SKM-1 (cell line): ENCODE measurements around the gene EXOC4.

Source experiments
- DNase-seq: peaks from one replicate; lab custom pipeline; 2025; ENCODE audit not compliant: unreplicated experiment; lab: John Stamatoyannopoulos, UW

The EXOC4 gene

DNA sequence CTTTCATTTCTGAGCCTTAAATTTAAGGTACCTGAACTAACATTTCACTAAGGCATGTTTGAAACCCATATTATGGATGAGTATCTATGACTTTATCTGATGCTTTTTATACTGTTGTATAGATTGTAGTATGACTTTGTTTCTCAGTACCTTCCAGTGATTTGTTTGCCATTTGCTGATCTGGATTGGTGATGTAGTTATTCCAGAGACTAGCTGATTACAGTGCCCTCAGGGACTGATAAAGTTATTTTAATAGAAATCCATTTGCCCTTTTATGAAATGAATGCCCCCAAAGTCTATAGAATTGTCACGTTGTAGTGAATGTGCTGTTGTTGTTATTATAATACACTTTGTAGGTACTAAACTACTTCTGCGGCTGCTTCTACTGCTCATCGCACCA, 488.8 kb downstream of the EXOC4 start:
- DNase-seq = no peak

DNA sequence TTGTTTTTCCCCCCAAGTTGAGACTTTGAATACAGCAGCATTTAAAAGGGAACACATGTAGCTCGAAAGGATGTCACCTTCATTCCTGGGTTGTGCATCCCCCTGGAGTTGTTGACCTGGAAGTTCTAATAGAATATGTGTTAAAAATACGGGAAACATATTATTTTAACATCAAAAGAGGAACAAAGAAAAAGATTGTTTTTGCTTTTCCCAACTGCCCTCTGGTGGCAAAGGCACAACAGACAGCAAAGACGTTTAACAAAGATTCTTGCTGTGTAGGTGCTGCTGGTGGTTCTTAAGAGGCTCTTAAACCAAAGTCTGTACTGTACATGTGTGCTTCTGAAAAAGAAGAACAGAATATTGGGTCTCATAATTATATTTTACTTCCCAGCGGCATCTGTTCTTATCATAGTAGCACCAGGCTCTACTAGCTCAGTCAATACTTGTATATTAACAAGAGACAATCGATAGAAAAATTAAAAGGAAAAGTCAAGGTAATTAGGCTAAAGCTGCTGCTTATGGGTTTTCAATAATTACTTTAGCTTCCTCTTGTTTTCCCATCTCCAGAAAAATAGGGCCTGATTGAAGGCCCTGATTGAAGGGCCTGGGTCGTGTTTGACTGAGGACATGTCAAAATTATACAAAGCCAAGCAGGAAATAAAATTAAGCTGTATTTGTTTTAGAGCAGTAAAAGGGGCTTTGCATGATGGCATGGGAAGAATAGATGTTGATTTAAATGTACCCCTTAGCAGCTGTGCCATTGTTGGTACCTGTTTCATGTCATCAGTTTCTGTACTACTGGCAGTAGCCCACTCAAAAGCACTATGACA, 490.0 kb downstream of the EXOC4 start:
- DNase-seq = peak; percentile 22

DNA sequence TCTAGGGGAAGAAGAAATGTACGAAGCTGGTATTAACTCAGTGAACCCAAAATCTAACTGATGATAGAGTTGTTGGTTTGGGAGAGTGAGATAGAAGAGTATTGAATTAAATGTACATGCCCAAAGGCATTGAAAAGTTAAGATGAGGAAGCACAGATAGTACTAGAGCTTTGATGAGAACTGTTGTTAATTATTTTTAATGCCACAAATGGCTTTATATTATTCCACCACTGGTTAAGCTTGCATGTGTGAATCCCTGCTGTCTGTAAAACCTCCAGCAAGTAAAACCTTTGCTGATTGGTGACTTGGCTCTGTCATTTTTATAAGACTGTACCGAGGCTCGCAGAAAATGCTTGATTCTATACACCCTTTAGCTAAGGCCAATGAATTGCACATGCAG, 491.6 kb downstream of the EXOC4 start:
- no peak for DNase-seq

DNA sequence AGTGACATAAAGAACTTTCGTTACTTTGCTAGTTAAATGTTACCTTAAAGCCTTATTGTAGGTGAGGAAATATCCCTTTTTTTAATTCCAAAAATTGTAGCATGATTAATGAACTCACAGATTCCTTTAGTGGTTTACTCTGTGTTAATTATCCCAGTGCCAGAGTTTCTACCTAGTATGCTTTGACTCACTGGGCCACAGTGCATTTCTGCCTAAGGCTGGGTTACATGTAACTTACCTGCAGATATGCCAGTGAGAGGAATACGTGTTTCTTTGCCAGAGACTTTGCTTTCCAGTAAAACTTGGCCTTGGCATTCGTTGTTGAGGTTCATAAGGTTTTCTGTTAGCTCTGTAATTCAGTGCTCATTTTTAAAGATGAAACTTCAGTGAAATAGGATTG, 493.4 kb downstream of the EXOC4 start:
- no peak for DNase-seq

DNA sequence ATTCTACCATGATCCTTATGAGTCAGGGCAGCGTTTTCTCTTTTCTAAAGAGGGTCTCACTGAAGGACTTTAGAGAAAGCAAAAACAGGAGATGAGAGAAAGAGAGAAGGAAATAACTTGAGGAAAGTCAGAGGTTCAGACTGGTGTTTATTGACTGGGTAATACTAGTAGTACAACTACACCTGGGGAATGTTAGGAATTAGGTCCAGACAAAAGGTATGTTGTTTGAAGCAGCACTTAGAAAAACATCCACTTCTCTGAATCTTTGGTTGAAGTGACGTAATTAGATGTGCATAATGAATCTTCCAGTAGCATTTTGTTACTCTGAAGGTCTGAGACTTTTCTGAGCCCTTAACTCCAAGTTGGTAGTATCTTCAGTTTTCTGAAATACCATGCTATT, 494.0 kb downstream of the EXOC4 start:
- DNase-seq = no peak

DNA sequence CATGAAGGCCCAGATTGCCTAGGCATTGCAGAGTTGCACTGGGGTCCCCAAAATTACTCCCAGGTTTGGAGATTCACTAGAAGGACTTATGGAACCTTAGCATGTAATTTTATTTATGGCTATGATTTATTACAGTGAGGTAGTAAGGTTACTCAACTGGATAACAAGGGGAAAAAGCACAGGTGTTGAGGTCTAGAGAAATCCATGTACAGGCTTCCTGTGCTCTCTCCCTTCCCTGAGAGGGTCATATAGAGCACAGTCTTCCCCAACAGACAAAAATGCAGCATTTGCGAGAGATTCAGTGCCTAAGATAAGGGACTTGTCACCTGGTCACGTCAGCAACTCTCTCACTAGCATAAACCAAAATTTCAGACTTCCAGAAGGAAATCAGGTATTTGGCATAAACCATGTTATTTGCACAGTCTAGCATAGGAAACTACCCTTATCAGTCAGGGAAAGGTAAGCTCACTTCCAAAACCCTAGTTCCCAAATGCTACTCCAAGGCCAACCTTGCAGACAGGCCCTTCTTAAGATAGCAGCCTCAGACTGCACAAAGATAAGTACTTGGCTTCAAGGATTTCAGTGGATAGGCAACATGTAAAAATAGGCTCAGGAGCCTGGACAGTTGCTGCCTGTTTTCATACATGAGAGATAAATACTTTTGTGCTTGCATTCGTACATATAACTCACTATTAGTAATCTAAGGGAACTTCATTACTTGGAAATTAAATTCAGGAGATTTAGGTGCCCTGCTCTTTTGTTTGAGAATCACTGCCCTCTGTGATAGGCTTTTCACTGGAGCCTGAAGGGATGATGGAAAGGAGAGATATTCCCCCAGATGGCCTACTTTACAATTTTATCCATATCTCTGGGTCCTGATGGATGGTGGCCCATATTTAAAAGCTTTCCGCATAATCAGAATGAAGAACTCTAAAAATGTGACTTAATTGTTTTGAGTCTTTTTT, 495.8 kb downstream of the EXOC4 start:
- DNase-seq = no peak

DNA sequence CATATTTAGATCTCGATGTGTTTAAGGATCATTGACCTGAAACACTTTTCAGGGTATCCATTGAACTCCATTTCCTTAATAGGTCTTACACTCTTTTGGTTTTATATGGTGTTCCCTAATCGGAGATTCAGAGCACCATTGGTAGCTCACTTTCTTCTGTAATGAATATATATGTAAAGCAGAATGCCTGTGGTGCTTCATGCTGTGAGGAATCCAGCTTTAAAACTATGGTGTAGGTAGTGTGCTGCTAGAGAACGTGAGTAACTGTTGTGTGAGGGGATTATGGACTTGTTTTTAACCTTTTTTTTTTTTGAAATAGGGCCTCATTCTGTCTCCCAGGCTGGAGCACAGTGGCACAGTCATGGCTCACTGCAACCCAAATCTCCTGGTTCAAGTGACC, 497.4 kb downstream of the EXOC4 start:
- no peak for DNase-seq

DNA sequence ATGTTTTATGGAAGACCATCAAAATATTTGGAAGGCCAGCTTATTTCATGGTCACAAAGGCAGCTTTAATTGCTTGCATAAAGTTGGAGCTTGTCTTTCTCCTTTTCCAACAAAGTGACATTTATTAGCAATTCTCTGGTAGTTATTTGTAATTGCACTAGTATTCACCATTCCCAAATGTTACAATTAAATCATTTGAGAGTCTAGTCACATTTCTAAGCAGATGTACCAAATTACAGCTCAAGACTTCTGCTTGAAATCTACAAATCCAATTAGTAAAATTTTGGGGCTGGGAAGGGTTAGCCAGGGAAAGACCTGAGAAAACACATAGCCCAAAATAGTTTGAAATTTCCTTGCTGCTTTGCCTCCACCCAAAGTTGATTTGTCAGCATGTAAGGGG, 498.2 kb downstream of the EXOC4 start:
- no peak for DNase-seq

DNA sequence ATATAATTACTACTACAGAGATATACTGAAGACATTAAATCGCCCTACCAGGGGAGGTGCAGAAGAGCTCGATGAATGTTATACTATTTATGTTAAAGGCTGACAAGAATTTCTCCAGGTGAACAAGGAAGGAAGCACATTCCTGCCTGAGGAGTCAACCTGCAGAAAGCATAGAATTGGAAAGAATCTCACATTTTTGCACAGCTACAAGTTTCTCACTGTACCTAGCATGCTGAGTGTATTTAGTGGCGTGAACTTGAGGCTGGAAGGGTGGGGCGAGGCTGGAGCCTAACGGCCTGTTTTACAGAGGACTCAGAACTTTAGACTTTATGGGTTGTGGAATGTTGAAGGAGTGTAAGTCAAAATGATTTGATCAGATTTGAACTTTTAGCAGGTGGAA, 500.6 kb downstream of the EXOC4 start:
- DNase-seq = no peak

DNA sequence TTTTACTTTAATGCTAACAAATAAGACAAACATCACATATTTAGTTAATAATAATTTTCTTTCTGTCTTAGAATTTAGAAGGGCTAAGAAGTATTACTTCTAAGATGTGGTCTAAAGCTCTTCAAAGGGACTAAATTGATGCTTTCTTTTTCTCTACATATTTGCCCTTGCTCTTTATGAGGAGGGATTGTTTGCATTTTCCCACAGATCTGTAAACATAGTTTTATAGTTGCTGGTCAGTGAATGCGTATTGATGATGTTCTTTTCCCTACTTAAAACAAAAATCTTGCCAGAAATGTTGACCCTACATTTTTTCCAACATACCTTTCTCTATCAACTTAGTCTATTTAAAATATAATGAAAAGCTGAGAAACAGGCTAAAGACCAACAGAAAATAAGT, 501.8 kb downstream of the EXOC4 start:
- no peak for DNase-seq

DNA sequence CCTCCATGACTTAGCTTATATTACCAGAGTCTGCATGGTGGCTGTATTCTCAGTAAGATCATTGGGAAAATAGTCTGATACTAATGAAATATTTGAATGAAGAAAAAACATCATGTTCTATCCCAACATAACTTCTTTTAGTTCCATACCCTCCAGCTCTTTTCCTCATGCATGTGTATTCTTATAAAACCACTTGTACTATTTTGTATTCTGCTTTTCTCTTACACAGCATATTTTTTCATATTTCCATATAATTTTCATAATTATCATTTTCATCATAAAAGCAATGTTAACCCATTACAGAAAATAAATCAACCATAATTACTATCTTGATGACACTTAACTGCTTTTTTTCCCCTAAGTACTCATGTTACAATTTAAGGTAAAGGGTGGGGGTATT, 503.0 kb downstream of the EXOC4 start:
- DNase-seq = no peak

DNA sequence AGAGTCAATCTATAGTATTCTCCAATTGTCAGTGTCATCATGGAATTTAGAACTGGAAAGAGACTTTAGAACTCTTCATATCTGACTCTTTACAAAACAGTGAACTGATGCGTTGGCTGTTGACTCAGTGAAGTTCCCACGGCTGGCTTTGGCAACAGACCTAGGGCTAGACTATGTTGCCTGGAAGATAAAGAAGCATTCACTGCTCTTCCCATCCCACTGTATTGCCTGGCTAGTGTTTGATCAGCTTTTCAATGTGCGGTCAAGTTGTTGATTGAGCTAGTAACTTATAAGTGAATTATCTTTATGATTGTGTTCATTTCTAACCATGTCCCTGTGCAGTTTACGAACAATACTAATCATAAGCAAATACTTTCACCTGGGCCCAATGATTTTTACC, 508.6 kb downstream of the EXOC4 start:
- no peak for DNase-seq

DNA sequence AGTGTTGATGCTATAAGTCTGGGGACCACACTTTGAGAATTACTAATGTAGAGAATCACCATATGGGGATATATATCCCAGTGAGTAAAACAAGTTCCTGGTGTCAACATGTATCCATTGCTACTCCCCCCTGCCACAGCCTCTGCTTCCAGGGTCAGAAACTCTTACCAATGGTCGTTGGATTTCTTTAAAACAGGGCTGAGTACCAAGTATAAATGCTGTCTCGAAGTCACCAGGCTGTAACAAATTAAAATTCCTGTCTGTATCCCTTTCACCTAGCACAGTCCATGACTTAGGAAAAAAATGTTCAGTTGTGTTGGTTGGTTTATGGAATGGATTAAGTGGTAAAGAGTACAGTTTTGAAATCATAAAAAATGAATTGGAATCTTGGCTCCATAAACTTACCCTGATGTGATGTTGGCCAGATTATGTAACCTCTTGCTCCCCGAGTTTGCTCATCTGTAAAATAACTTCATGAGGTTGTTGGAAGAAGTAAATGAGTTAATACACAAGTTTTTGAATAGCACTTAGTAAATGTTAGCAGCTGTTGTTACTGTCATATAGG, 510.3 kb downstream of the EXOC4 start:
- DNase-seq = no peak

DNA sequence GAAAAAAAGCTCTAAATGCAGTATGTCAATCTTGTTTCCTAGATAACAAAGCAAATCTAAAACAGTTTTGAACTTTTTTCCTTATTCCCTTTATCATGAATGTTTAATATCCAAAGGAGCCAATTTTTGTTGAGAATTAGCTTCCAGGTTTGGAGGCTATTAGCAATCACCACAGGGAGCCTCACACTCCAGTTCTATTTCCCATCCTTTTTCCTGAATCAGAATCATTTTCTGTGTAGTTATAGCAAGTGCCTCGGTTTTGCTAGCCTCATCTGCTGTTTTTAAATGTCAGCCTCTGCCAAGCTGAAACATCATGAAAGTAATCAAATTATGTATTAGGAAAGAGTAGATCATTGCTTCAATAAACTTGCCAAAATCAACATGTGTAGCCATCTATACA, 516.8 kb downstream of the EXOC4 start:
- DNase-seq = no peak

DNA sequence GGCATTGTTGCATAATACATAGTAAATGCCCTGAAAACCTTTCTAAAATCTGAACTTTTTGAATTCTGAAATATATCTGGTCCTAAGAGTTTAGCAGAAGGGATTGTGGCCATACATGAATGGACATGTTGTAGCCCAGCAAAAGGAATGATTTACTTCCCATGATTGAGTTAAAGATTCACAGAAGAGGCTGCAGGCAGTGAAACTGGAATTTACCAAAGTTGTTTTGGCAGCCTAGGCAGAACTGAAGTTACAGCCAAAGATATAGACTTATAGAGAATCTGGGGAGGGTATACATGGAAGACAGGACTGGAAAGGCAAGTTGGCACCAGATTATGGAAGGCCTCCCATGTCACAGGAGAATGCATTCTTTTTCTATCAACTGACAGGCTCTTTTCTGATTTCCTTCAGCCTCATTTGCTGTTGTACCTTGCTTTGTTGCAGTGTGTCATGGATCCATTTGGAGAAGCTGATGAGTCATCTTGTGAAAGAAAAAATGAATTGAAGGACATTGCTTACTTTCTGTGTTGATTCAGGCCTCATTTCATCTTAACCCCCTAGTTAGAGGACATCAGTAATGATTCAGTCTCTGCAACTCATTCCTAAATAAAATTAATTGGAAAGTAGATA, 518.1 kb downstream of the EXOC4 start:
- DNase-seq = no peak

DNA sequence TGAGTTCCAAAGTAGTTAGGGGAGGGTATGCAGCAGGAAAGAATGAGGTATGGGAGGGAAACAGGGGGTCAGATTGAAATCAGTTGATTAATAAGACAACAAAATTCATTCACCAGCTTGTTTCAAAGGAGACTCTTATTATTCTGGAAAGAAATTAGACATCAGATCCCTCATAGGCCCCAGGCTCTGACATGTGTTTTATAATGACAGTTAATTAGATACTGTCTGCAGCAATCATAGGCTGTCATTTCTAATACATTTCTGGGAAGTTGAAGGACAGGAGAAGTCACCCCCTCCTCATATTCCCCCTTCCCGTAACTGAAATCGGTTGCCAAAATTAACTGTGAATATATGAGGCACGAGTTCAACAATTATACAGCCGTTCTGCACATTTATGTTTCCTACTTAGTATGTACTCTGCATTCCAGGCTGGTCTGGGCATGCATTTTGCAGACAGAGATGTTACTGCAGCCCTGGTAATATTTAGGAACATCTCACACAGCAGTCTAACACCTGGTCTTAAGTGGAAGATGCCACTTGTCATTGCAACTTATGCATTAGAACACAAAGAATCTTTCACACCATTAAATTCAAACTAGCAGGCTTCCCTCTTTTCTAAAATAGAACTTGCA, 519.0 kb downstream of the EXOC4 start:
- no peak for DNase-seq

DNA sequence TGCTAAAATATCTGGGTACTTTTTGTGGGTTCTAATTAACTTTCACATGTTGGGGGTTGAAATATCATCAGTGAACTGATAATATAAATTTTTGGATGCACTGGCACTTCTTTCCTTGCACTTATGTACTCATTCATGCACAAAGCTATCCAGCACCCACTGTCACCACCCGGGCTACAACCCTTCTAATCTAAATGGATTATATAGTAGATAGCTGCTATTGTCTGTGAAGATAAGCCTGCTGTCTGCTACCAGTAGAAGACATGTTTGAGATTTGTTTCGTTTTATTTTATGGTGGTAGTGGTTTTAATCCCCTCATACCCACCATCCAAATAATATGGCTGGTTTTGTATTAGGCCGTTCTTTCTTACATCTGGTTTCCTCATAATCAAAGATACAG, 520.7 kb downstream of the EXOC4 start:
- DNase-seq = no peak

DNA sequence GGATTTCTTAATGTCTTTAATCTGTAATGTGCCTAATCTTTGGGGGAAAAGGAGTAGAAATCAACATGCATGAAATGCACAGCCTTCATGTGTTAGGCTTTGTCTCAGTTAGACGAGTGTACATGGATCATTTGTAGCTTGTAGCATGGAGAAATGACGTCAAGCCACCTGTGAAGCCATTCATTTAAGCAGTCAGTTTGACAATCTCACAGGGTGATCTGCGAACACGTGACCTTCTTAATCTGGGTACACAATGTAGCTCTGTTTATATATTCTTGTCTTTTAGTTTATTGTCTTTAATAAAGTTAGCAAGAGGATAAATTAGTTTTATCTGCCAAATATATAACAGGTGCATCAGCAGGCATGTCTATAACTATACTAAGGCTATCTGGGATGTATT, 522.3 kb downstream of the EXOC4 start:
- no peak for DNase-seq

DNA sequence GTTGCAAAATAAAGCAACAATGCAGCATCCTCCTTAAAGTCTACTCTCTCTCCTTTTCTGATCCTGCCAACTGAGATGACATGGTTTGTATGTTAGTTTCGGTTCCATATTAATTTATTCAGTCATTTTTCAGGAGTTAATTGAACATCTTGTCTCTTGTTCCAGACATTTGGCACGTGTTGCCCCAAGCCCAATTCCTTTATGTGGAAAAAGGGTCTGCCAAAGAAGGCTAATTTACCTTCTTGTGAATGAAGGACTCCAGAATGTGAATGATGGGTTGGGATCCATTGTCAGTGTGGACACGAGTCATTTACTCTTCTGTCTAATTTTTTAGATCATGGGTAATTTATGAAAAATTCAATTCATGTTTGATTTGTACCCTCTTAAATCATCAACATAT, 523.4 kb downstream of the EXOC4 start:
- no peak for DNase-seq

DNA sequence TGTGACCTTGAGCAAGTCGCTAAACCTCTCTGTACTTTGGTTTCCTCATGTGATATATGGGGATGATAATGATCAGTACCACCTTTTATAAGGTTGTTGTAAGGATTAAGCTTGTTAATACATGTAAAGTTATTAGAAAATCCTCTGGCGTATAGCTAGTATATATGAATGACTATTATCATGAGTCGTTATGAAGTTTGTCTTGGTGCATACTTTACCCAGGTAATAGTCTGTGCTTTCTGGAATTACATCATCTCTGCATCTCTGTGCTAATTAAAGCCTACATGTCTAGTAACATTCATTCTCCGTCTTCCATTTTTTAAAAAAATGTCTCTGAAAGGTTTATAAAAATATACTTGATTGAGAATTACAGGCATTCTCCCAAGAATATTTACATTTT, 524.8 kb downstream of the EXOC4 start:
- DNase-seq = no peak

DNA sequence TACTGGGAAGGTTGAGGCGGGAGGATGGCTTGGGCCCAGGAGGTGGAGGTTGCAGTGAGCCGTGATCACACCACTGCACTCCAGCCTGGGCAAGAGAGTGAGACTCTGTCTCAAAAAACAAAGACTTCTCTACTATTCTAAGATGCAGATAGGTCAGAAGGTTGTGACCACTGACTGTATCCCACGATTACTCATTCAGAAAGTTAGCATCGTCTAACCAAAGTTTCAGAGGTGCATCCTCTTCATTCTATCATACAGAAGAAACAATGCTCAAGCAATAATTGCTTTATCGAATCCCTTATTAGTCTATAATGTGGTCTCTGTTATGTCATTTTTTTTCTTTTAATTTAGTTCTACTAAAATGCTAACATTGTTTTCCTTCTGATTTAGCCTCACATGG, 525.6 kb downstream of the EXOC4 start:
- no peak for DNase-seq
